RWPE2 (cell line): ENCODE measurements around the gene SERTAD3.

Source experiments
- ATAC-seq: fragments of 200-7000 bp; cut with Tn5 transposase; 3 replicates; pipeline ENCODE4 v1.9.1; 2021; ENCODE audit warnings: low read depth
- DNase-seq: peaks from one replicate; pipeline ENCODE4 v3.0.0-alpha.2; 2020; ENCODE audit warnings: low spot score
- H3K27ac ChIP-seq: fragments of 450-650 bp; 2 replicates; pipeline ENCODE4 v1.5.1; 2017; ENCODE audit warnings: mild to moderate bottlenecking; ENCODE audit not compliant: poor library complexity, severe bottlenecking
- H3K27me3 ChIP-seq: fragments of 250-450 bp; sonication (Bioruptor Pico); 2 replicates; pipeline ENCODE4 v1.5.1; 2021; ENCODE audit warnings: mild to moderate bottlenecking, moderate library complexity; ENCODE audit not compliant: insufficient read depth, poor library complexity, severe bottlenecking
- H3K36me3 ChIP-seq: fragments of 250-450 bp; sonication (Bioruptor Pico); 2 replicates; pipeline ENCODE4 v1.5.1; 2020; ENCODE audit warnings: low read depth, mild to moderate bottlenecking, moderate library complexity
- H3K4me1 ChIP-seq: fragments of 250-450 bp; sonication (Bioruptor Pico); 2 replicates; pipeline ENCODE4 v1.5.1; 2021; ENCODE audit warnings: mild to moderate bottlenecking, moderate library complexity; ENCODE audit not compliant: insufficient read depth, poor library complexity, severe bottlenecking
- H3K4me3 ChIP-seq: fragments of 250-450 bp; sonication (Bioruptor Pico); 2 replicates; pipeline ENCODE4 v1.5.1; 2021; ENCODE audit warnings: mild to moderate bottlenecking, moderate library complexity; ENCODE audit not compliant: severe bottlenecking
- H3K9me3 ChIP-seq: fragments of 250-450 bp; sonication (Bioruptor Pico); 2 replicates; pipeline ENCODE4 v1.5.1; 2021; ENCODE audit warnings: mild to moderate bottlenecking, moderate library complexity; ENCODE audit not compliant: severe bottlenecking
- TF ChIP-seq, protein P1 (sequence below): fragments of 450-650 bp; IDR thresholded peaks from one replicate; pipeline ENCODE4 v1.5.1; 2017; ENCODE audit warnings: mild to moderate bottlenecking, moderate library complexity; ENCODE audit not compliant: poor library complexity, severe bottlenecking

Gene SERTAD3

DNA sequence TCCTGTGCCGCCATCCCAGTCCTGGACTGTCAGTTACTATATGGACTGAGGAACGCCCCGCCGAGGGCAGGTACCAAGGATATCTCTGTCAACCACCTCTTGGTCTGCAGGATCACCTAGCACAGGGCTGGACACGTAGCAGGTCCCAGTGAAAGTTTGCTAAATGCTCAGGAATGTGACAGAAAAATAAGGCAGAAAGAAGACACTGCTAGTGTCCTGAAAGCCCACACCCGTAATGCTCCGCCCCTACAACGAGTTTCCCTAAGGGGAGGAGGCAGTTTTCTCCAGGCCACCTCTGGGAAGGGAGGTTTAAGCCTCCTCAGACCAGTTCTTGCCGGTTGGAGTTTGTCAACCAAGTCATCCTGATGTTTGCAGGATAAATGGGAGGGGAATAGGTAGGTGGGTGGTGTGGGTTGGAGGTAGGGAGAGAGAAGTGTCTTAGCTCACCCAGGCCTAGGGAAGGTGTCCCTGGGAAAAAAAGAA is 1.7 kb upstream of the SERTAD3 start:
- H3K4me3 ChIP-seq: no peak overlapping the region
- ATAC-seq (peak; percentile 11; the same call in 1 of the 3 replicates), DNase-seq (no peak)
- peaks cover 16% of the 10 kb centered on the region for H3K4me1 ChIP-seq
- H3K27ac ChIP-seq: peak overlapping the region; percentile 90
- TF ChIP-seq, protein P1, sequence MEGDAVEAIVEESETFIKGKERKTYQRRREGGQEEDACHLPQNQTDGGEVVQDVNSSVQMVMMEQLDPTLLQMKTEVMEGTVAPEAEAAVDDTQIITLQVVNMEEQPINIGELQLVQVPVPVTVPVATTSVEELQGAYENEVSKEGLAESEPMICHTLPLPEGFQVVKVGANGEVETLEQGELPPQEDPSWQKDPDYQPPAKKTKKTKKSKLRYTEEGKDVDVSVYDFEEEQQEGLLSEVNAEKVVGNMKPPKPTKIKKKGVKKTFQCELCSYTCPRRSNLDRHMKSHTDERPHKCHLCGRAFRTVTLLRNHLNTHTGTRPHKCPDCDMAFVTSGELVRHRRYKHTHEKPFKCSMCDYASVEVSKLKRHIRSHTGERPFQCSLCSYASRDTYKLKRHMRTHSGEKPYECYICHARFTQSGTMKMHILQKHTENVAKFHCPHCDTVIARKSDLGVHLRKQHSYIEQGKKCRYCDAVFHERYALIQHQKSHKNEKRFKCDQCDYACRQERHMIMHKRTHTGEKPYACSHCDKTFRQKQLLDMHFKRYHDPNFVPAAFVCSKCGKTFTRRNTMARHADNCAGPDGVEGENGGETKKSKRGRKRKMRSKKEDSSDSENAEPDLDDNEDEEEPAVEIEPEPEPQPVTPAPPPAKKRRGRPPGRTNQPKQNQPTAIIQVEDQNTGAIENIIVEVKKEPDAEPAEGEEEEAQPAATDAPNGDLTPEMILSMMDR: no peak
- no peaks in the 10 kb centered on the region for H3K27me3 ChIP-seq
- no peaks in the 10 kb centered on the region for H3K9me3 ChIP-seq
- H3K36me3 ChIP-seq: peaks cover 19% of the 10 kb centered on the region

DNA sequence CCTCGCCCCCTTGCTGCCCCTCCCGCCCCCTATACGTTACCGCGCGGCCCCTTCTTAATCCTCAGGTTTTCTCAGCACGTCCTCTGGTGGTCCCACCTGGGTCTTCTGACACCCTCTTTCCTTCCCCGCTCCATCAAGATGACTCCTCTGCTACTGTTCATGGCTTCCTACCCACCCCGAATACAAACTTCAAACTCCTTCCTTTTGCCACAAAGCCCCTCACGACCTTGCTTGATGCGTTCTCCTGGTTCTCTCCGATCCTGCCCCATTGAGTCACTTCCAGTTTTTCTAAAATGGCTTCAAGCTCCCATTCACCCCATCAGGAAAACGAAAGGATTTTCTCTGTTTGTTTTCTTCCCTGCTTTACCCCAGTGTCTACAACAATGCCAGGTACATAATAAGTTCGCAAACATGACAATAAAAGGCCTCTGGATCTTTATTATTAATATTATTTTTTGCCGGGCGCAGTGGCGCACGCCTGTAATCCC is 734 bp upstream of the SERTAD3 start:
- H3K9me3 ChIP-seq: no peaks in the 10 kb centered on the region
- DNase-seq (no peak), ATAC-seq (peak; percentile 2; the same call in 2 of the 3 replicates)
- H3K27ac ChIP-seq: peak overlapping the region; percentile 90
- H3K36me3 ChIP-seq: peaks cover 26% of the 10 kb centered on the region
- H3K27me3 ChIP-seq: no peaks in the 10 kb centered on the region
- TF ChIP-seq, protein P1: peak; percentile 49
- peaks cover 16% of the 10 kb centered on the region for H3K4me1 ChIP-seq
- peak overlapping the region; percentile 56 for H3K4me3 ChIP-seq

GRCh38 chr19:40443131-40443999 is 770 bp downstream of the SERTAD3 start:
- H3K27ac ChIP-seq: peak overlapping the region; percentile 90
- TF ChIP-seq, protein P1: no peak
- H3K27me3 ChIP-seq: no peaks in the 10 kb centered on the region
- H3K4me3 ChIP-seq: peak overlapping the region; percentile 56
- H3K36me3 ChIP-seq: peaks cover 26% of the 10 kb centered on the region
- ATAC-seq (peak; percentile 74), DNase-seq (peak; percentile 100)
- H3K4me1 ChIP-seq: peaks cover 16% of the 10 kb centered on the region
- H3K9me3 ChIP-seq: no peaks in the 10 kb centered on the region

GRCh38 chr19:40442328-40443130 is 1.6 kb downstream of the SERTAD3 start:
- peak overlapping the region; percentile 56 for H3K4me3 ChIP-seq
- ATAC-seq (no peak), DNase-seq (no peak)
- no peaks in the 10 kb centered on the region for H3K27me3 ChIP-seq
- TF ChIP-seq, protein P1: no peak
- H3K9me3 ChIP-seq: no peaks in the 10 kb centered on the region
- H3K4me1 ChIP-seq: peaks cover 16% of the 10 kb centered on the region
- H3K27ac ChIP-seq: peak overlapping the region; percentile 90
- H3K36me3 ChIP-seq: peaks cover 26% of the 10 kb centered on the region
